B cell (primary cell): ENCODE measurements around the gene MT1M.

Experiments used
- CTCF ChIP-seq: fragments of 200-600 bp; IDR thresholded peaks from one replicate; pipeline ENCODE4 v1.8.0; 2022; ENCODE audit warnings: antibody characterized with exemption, mild to moderate bottlenecking
- EZH2 ChIP-seq: IDR thresholded peaks from 2 replicates; pipeline ENCODE4 v1.6.1; 2012; ENCODE audit warnings: borderline replicate concordance, low read depth, mild to moderate bottlenecking, moderate library complexity, low read length; ENCODE audit not compliant: insufficient read depth, poor library complexity, severe bottlenecking

- TF ChIP-seq CTCF (no peak), EZH2 (no peak)
Observed at GRCh38 chr16:56669840-56670619, 37.6 kb downstream of the MT1M start.
